SH-SY5Y (cell line): ENCODE results near the gene KIAA0930.

Source experiments
- GATA2 ChIP-seq: IDR thresholded peaks from 2 replicates; pipeline ENCODE4 v1.6.1; 2011; ENCODE audit warnings: mild to moderate bottlenecking, low read depth, low read length
- GATA3 ChIP-seq: IDR thresholded peaks from 2 replicates; pipeline ENCODE4 v1.6.1; 2011; ENCODE audit warnings: low read depth, mild to moderate bottlenecking, low read length, moderate library complexity

KIAA0930 gene

DNA sequence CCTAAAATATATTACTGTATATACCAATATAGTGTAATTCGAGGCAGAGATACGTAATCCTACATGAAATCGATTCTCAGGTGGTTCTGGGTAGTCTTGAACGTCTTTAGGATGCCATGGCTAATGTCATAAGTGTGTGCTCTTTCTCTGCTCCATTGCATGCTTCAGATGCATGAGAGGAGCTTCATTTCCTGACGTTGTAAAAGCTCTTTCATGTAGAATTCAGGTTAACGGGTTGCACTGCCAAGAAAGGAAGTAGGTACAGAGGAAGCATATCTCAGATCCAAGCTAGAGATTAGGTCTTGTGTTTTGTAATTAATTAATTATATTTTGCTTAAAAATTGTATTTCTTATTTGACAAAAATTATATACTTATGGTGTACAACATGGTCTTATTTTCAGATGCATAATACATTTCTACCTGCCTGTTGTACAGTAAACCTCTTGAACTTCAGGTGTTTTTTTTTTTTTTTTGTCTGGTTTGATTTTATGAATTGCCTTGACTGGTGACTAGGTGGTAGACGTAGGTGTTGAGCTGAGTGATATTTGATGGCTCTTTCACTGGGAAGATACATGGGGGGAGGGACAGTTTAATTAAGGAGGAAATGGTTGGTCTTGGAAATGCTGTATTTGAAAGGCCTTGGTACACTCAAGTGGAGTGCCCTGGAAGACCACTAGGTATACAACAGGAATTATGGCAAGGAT lies 67.7 kb downstream of the KIAA0930 start:
- TF ChIP-seq GATA3: no peak
- TF ChIP-seq GATA2: no peak

DNA sequence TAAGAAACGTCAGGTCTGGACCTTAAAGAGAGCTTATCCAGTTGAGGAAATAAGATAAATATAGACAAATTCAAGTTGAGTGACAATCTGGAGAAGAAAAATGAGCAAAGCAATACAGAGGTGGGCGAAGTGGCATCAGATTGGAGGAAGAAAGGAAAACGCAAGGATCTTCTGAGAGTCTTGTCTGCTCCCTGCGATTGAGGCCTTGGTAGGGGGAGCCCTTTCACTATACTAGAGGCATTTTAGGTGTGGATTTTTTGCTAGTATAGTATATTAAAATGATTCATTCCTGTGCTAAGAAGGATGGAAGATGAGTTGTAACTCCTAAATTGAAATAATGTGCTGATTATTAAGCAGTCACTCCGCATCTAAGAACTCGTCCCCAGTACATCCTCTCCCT lies 68.9 kb downstream of the KIAA0930 start:
- TF ChIP-seq GATA2 (no peak), GATA3 (no peak)

DNA sequence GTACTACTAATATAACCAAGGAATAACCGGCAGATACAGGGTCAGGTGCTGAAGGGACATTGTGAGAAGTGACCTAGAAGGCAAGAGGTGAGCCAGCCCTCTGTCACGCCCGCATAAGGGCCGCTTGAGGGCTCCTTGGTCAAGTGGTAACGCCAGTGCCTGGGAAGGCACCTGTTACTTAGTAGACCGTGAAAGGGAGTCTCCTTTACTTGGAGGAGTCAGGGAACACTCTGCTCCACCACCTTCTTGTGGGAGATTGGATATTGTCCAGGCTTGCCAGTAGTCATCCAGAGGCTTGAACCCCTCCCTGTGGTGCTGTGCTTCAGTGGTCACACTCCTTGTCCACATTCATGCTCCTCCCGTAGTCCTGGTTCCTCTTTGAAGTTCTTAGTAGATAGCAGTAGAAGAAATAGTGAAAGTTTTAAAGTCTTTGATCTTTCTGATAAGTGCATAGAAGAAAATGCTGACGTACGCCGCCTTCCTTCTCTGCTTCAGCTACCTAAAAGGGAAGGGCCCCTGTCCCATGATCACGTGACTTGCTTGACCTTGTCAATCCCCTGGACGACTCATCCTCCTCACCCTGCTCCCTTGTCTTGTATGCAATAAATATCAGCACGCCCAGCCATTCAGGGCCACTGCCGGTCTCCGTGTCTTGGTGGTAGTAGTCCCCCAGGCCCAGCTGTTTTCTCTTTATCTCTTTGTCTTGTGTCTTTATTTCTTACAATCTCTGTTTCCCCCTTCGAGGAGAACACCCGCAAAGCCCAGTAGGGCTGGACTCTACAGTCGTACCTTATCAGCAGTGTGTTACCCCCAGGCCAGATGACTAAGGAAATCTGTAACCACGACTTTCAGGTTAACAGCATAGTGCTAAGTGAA lies 70.9 kb downstream of the KIAA0930 start:
- no peak for TF ChIP-seq GATA3
- TF ChIP-seq GATA2: no peak

DNA sequence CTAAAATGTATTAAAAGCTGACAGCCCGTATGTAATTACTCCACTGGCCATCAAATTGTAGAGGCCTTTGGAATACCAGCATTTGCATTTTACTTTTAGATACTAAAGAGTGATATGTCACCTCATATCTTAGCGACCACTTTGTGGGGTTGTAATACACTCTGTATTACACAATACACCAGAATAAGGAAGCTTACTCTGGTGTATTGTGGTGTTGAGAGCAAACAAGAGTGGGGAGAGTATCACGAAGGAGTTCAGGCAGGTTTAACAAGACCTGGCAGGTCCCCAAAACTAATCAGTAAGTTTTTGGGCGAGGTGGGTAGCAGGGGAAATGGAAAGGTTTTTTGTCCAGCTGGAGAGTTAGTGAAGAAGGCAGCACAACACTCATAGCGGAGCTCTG lies 73.8 kb downstream of the KIAA0930 start:
- no peak for TF ChIP-seq GATA3
- TF ChIP-seq GATA2: no peak

DNA sequence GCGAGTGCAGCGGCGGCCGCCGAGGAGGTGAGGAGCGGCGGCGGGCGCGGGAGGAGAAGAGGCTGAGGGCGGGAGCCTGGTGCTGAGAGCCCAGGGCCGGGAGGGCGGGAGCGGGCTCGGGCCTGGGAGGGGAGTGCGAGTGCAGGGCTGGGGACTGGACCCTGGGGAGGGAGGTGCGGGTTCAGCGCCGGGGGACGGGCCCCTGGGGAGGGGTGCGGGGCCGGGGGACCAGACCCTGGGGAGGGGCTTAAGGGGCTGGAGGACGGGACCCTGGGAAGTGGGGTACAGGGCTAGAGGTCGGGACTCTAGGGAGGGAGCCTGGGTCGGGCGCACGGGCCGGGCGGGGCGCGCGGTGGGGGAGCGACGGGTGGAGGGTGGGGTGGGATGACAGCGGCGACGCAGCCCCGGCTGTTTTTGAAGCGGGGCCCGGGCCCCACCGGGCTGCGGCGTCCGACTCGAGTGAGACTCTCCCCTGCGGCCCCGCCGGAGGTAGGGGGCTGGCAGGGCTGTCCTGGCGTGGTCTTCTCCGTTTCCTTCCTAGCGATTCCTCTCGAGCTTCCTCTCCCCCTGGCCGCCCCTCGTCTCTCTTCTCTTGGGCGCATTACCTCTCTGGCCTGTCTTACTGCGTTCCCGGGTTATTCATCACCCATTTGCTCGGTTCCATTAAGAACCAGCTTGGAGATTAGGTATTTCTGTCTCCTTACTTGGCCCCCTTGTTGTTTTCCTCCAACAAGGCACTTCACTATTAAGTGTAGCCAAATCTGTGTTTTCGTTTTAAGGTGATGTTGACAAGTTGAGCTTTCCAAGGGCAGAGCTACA lies 76.2 kb downstream of the KIAA0930 start:
- TF ChIP-seq GATA2 (no peak), GATA3 (no peak)

DNA sequence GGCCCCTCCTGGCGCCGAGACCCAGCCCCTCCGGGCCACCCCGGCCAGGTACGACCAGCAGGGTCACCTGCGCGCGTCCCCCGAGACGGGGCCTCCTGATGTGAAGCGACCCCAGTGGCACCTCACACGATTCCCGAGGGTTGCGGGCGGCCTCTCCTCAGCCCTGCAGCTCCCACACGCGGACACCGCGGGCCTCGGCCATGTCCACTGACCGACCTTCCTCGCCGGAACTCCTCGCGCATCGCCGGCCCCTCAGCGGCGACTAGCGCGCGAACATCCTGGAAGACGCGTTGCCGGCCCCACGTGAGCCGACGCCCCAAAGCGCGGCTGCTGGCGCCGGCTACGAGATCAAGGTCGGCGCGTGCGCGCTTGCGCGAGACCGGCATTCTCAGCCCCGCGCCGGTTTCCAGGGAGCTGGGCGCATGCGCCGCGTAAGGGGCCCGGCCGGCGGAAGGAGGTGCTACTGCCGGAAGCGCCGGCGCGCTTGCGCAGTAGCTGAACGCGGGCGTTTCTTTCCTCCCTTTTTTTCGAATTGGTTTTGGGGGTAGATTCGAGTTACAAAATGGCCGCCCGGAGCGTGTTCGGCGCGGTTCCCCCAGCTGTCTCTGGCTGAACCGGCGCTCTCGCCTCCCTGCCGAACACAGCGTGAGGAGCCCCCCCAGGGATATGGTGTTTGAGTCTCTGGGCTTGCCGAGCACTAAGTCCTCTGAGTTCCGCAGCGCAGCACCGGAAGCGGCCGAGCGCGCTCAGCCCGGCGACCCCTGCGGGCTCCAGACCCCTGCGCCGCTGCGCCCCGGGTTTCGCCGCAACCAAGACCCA lies 77.0 kb downstream of the KIAA0930 start, which contains the start of gene NUP50:
Gene NUP50 (plus strand): TSS at position 475 of the 819 bp plus-strand sequence. CDS start 4,253 bp downstream, outside the sequence.
- TF ChIP-seq GATA2: peak; percentile 17; the same call in 1 of the 2 replicates
- no peak for TF ChIP-seq GATA3

DNA sequence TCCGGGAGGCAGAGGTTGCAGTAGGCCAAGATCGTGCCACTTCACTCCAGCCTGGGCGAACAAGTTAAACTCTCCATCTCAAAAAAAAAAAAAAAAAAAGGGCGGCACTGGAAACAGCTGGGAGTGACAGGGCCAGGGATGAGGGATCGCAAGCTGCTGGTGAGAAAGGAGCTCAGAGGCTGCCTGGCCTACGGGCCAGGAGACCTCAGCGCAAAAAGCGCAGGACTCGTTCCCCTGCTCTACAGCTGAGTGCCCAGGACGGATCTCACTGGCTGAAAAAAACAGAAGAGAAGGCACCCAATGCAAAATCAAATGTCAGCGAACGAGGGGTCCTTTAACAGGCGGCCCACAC lies 77.6 kb downstream of the KIAA0930 start:
- TF ChIP-seq GATA2 (no peak), GATA3 (no peak)

DNA sequence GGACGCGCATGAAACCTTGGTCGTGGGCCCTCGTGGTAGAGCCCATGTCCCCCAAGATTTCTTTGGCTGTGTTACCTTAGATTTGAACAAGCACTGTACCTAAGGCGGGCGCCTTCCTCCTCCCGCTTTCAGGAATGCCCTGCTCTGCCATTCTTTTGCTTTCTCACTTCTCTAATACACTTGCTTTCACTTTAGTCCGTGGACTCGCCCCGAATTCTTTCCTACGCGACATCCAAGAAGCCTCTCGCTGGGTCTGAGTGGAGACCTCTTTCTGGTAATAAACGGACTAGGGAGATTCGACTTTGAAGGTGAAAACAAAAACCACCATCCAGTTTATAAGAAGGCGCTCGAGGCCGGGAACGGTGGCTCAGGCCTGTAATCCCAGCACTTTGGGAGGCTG lies 78.2 kb downstream of the KIAA0930 start:
- no peak for TF ChIP-seq GATA3
- TF ChIP-seq GATA2: no peak

DNA sequence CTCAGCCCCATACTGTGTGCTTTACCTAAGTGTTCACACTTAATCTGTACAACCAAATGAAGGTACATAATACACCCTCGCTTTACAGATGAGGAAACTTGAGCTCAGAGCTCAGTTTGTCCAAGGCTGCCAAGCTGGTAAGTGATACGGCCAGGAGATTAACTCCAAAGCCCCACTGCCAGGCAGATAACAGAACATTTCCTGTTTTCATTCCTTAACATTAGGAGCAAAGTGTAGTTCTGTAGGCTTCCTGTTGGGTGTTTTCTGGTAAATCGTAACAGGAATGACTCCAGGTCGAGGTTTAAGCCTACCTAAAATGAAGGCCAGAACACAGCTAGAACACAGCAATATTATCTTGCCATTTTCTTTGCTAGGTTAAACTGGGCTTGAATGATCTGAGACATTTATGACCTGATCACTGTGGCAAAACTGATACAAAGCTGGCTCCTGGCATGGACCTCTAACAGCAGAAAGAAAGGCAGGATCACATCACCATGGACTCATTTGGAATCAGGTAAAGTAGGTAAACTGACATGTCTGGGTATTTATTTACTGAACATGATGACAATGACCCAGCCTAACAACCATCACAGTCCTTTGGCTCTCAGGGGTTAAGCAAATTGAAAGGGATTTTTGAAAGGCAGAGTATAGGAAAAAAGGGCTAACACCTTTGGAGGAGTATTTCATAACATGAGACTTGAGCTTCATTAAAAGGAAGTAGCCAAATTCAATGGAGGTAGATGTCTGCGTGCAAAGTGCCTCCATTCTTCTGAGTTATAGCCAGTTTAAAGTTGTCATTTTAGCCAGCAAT lies 80.8 kb downstream of the KIAA0930 start:
- no peak for TF ChIP-seq GATA2
- TF ChIP-seq GATA3: no peak

DNA sequence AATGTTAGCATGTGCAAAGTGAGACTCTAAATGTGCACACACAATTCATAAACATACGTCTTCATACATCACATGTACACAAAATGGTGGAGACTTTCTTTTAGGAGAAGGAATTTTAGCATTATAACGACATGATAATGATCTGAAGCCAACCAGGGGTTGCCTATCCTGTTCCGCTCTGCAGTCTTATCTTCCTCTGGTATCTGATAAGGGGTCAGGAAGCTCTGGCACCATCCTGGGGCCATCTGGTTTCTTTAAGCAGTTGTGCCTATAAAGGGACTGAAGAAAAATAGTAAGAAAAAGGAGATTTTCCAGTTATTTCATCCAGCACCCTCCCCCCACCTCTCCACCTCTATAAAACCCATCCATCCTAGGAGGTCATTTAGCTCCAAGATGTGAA lies 82.8 kb downstream of the KIAA0930 start:
- TF ChIP-seq GATA3 (peak; percentile 98), GATA2 (peak; percentile 98)

DNA sequence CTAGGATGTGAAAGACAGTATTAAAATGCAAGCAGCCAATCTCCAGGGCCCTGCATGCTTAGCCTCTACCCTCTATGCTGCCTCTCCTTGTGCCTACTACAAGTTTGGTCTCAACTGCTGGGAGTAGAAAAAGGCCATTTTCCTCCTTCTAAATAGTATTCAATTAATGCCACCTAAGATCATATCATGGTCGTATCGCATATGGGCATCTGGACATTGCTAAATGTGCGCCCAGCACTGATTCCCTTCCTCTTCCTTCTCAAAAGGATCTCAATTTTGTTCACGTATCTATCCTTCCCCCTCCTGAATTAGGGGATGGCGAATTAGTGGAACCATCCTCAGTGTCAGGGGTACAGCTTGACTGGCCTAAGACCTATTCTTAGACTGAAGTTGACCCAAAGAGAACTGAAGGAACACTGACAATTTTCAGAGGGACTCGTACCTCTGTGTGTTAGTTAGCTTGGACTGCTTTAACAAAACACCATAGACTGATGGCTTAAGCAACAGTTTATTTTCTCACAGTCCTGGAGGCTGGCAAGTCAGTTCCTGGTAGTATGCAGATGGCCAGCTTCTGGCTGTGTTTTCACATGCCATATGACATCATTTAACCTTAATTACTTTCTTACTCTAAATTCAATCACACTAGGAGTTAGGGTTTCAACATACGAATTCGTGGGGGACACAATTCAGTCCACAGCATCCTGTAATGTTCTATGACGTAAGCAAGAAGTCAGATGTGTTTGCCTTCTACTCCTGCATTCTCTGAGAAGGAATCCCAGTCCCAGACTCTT lies 85.4 kb downstream of the KIAA0930 start:
- TF ChIP-seq GATA3 (0 out of 2 replicates have a peak, but pooled peaks have one; percentile 38), GATA2 (peak; percentile 52; the same call in 1 of the 2 replicates)

DNA sequence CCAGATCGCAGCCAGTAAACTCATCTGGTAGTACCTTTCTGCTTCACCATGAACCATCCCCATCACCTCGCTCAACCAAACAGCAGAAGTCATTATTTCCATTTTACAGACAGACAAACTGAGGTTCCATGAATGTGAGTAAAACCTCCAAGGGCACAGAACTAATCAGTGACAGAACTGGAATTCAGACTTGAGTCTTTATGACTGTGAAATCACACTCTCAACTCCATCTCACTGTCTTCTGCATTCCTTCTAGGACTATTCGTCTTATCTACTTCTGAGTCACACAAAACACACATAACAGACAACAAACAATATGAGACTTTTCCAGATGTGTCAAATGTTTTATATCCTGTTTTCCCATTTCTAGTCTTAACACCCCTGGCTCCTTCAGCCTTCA lies 86.3 kb downstream of the KIAA0930 start:
- no peak for TF ChIP-seq GATA2
- TF ChIP-seq GATA3: no peak

DNA sequence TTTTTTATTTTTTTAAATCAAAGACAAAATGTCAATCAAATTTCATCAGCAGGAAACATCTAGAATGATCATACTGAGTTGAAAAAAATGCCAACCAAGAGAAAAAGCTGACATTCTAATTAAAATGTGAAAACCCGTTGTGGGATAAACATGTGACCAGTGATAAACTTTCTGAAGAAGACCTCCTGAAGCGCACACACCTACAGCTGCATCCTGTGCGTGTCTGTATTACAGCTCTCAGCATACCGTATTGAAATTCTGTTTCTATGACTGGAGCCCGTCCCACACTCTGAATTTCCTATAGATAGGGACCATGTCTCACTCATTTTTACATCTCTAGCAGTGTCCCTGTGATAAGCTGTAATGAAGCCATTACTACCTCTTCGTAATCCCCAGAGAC lies 89.2 kb downstream of the KIAA0930 start:
- TF ChIP-seq GATA2: no peak
- TF ChIP-seq GATA3: no peak
